HepG2 (cell line): ENCODE results near the gene ACTR6. TPM values are rescaled to one million over a fixed set of nuclear protein-coding genes. Genes with fewer than 3 reads are reported as not detected.

Experiments used
- ATAC-seq: fragments of 200-7000 bp; cut with Tn5 transposase; 3 replicates; pipeline ENCODE4 v1.9.1; 2020; ENCODE audit warnings: mild to moderate bottlenecking, moderate library complexity
- BruUV-seq: library from RNA; stranded (reverse); fragments of 400-500 nt; replicated peaks from 2 replicates; lab custom pipeline; 2021; lab: Mats Ljungman, UMichigan
- CTCF ChIA-PET: fragments of 300-600 bp; formaldehyde crosslinking; extraction: SDS; loops from one replicate; lab custom pipeline; 2021; ENCODE audit warnings: low total read pairs, inconsistent platforms, low intra/inter-chr PET ratio; lab: Yijun Ruan, JAX
- POLR2A ChIA-PET: fragments of 350-600 bp; sonication (Branson Sonifier 250); formaldehyde crosslinking; loops from one replicate; lab custom pipeline; 2020; ENCODE audit warnings: antibody characterized with exemption, inconsistent platforms; lab: Yijun Ruan, JAX
- DNase-seq: peaks from one replicate; pipeline ENCODE4 v3.0.0-alpha.2; 2015; ENCODE audit warnings: low spot score
- FAIRE-seq: peaks from 3 replicates; lab custom pipeline; 2011; peaks lifted over from hg19 to GRCh38; lab: Jason Lieb, UNC
- H2AFZ ChIP-seq: one replicate; pipeline ENCODE4 v1.6.1; 2011; ENCODE audit warnings: low read length, inconsistent platforms
- H3K27ac ChIP-seq: fragments of 300-600 bp; 3 replicates; pipeline ENCODE4 v1.8.0; 2011; ENCODE audit warnings: mixed run types, mild to moderate bottlenecking, mixed read lengths, low read length, inconsistent platforms; ENCODE audit not compliant: insufficient read depth; ENCODE audit errors: extremely low read length
- H3K27me3 ChIP-seq, 2 experiments: fragments of 200-600 bp in 1 of 2; 2 replicates in 1 of 2; 3 replicates in 1 of 2; pipeline versions ENCODE4 v1.6.0 to v1.8.0; 2011; ENCODE audit warnings: low read length in 2 of 2, mild to moderate bottlenecking in 2 of 2, moderate library complexity in 2 of 2, inconsistent platforms in 1 of 2; ENCODE audit not compliant: insufficient read depth in 2 of 2, control insufficient read depth in 1 of 2
- H3K36me3 ChIP-seq, 2 experiments: fragments of 200-600 bp in 1 of 2; replicated peaks in 1 of 2; 2 replicates in 1 of 2; 3 replicates in 1 of 2; pipeline versions ENCODE4 v1.5.1 to v1.8.0; 2011; ENCODE audit warnings: low read length in 2 of 2, inconsistent platforms in 1 of 2; ENCODE audit not compliant: insufficient read depth in 2 of 2, control insufficient read depth in 1 of 2
- H3K4me1 ChIP-seq: 2 replicates; pipeline ENCODE4 v1.5.1; 2012; ENCODE audit warnings: low read length, inconsistent platforms; ENCODE audit not compliant: insufficient read depth
- H3K4me2 ChIP-seq: 2 replicates; pipeline ENCODE4 v1.6.0; 2011; ENCODE audit warnings: low read depth, low read length, inconsistent platforms
- H3K4me3 ChIP-seq, 3 experiments: fragments of 200-600 bp in 1 of 3; sonication (generic), shearing (Covaris generic) in 1 of 3; replicated peaks in 1 of 3; 2 replicates each; pipeline ENCODE4 v1.5.1; 2011 to 2016; ENCODE audit warnings: low read length in 3 of 3, inconsistent platforms in 2 of 3, low read depth in 2 of 3, mild to moderate bottlenecking in 2 of 3, control low read depth in 1 of 3, mixed read lengths in 1 of 3; ENCODE audit not compliant: insufficient read depth in 1 of 3
- H3K79me2 ChIP-seq: one replicate; pipeline ENCODE4 v1.6.1; 2011; ENCODE audit warnings: low read length, inconsistent platforms; ENCODE audit not compliant: insufficient read depth
- H3K9ac ChIP-seq: 2 replicates; pipeline ENCODE4 v1.6.0; 2011; ENCODE audit warnings: mild to moderate bottlenecking, low read depth, low read length, inconsistent platforms; ENCODE audit not compliant: insufficient read depth
- H3K9me3 ChIP-seq: 2 replicates; pipeline ENCODE4 v1.5.1; 2012; ENCODE audit warnings: mild to moderate bottlenecking, low read length
- H4K20me1 ChIP-seq: 2 replicates; pipeline ENCODE4 v1.6.0; 2011; ENCODE audit warnings: inconsistent platforms, mild to moderate bottlenecking, low read length, moderate library complexity; ENCODE audit not compliant: insufficient read depth
- FOXM1 ChIP-seq: sonication (generic); formaldehyde crosslinking; IDR thresholded peaks from 2 replicates; pipeline ENCODE4 v1.5.0; 2020; ENCODE audit warnings: missing genetic modification reagents
- HOXA5 ChIP-seq: sonication (generic); formaldehyde crosslinking; IDR thresholded peaks from 2 replicates; pipeline ENCODE4 v1.4.0; 2020; ENCODE audit warnings: missing genetic modification reagents
- KAT8 ChIP-seq: IDR thresholded peaks from 2 replicates; pipeline ENCODE4 v1.6.1; 2016; ENCODE audit warnings: missing genetic modification reagents, missing compliant biosample characterization
- MEIS2 ChIP-seq: sonication (generic); formaldehyde crosslinking; IDR thresholded peaks from 2 replicates; pipeline ENCODE4 v1.9.0; 2021; ENCODE audit warnings: mild to moderate bottlenecking, missing genetic modification reagents
- SP1 ChIP-seq, 2 experiments: fragments of 450-650 bp in 1 of 2; sonication (generic) in 1 of 2; formaldehyde crosslinking in 1 of 2; IDR thresholded peaks; 2 replicates each; pipeline versions ENCODE4 v1.4.0 to v1.6.1; 2016 to 2020; ENCODE audit warnings: missing genetic modification reagents in 1 of 2
- TOPORS ChIP-seq: sonication (generic); formaldehyde crosslinking; IDR thresholded peaks from 2 replicates; pipeline ENCODE4 v1.8.0; 2023; ENCODE audit warnings: mild to moderate bottlenecking, missing genetic modification reagents
- ZBTB1 ChIP-seq: sonication (generic); formaldehyde crosslinking; IDR thresholded peaks from 2 replicates; pipeline ENCODE4 v1.4.0; 2020; ENCODE audit warnings: missing genetic modification reagents, borderline replicate concordance
- ZNF17 ChIP-seq: sonication (generic); formaldehyde crosslinking; IDR thresholded peaks from 2 replicates; pipeline ENCODE4 v1.5.0; 2020; ENCODE audit warnings: mild to moderate bottlenecking, missing genetic modification reagents
- ZNF430 ChIP-seq: sonication (generic); formaldehyde crosslinking; IDR thresholded peaks from 2 replicates; pipeline ENCODE4 v1.9.0; 2021; ENCODE audit warnings: mild to moderate bottlenecking, missing genetic modification reagents
- whole genome bisulfite sequencing: methylation state at CpG from one replicate; pipeline ENCODE4 v1.1.6; 2017; ENCODE audit warnings: low lambda C conversion rate; 5-methylcytosine and 5-hydroxymethylcytosine counted together
- in situ Hi-C: cut with HindIII; loops from 2 replicates; pipeline ENCODE4 v1.10.0; 2017; ENCODE audit warnings: low pct_unique_long_range_greater_than_20kb; ENCODE audit not compliant: extremely low pct_ligation_motif_present
- intact Hi-C: fragments of 100-400 bp; cut with micrococcal nuclease; formaldehyde crosslinking; loops from one replicate; pipeline ENCODE4 v1.10.0; 2022; ENCODE audit not compliant: unreplicated experiment
- polyA plus RNA-seq, 8 experiments: library from polyadenylated mRNA; depleted of rRNA in 3 of 8; stranded (reverse) in 7 of 8; unstranded in 1 of 8; fragments of >200 nt; fragmentation: Illumina TruSeq in 4 of 8; extraction: Trizol in 4 of 8; gene quantifications; 2 replicates each; pipeline versions ENCODE4 v1.2.1 to v1.2.3, GENCODE V29; 2011 to 2016; ENCODE audit warnings: low read depth in 4 of 8, missing spikeins in 1 of 8, mixed read lengths in 1 of 8; ENCODE audit not compliant: insufficient read depth in 1 of 8
- total RNA-seq, 5 experiments: library from RNA; depleted of rRNA; stranded (reverse); fragments of >200 nt; fragmentation: Illumina TruSeq; extraction: Trizol; gene quantifications; 2 replicates each; pipeline ENCODE4 v1.2.3, GENCODE V29; 2016; ENCODE audit warnings: low read depth in 1 of 5
- TF ChIP-seq, protein P1 (sequence below): sonication (generic); formaldehyde crosslinking; IDR thresholded peaks from 2 replicates; pipeline ENCODE4 v1.4.0; 2020; ENCODE audit warnings: missing genetic modification reagents, borderline replicate concordance
- TF ChIP-seq, protein P2 (sequence below): sonication (generic); formaldehyde crosslinking; IDR thresholded peaks from 2 replicates; pipeline ENCODE4 v1.8.0; 2022; ENCODE audit warnings: mild to moderate bottlenecking, missing genetic modification reagents, borderline replicate concordance
- TF ChIP-seq, protein P3 (sequence below): sonication (generic); formaldehyde crosslinking; IDR thresholded peaks from 2 replicates; pipeline ENCODE4 v1.4.0; 2020; ENCODE audit warnings: missing genetic modification reagents
- TF ChIP-seq, protein P4 (sequence below): sonication (generic); formaldehyde crosslinking; IDR thresholded peaks from 2 replicates; pipeline ENCODE4 v1.5.0; 2020; ENCODE audit warnings: mild to moderate bottlenecking, missing genetic modification reagents

Gene ACTR6
- total and polyA plus RNA-seq, 2 of the 13 experiments (the other 11 are each of a cell fraction or from before 2014, with no cell fraction given) = 12.9 to 22.4 TPM

DNA sequence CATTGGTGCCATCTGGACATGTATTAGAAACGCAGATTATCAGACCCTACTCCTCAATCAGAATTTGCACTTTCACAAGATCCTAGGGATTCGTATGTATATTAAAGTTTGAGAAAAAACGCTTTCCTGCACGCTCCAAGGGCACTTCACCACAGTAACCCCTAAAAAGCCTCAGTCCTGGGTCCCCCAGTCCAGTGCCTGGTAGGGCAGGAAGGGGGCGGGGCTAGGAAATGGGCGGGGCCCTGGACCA, 65.9 kb downstream of the ACTR6 start:
- in situ Hi-C loops (no loop called here), intact Hi-C loops (loop anchor here (5.0 kb wide), 2 partner anchors 64 to 124 kb away; partner anchors contain the start of genes ACTR6 and BLTP3B)
- DNase-seq (no peak), FAIRE-seq (no peak), ATAC-seq (peak; percentile 88)
- H3K9me3 ChIP-seq = no peaks in the 10 kb centered on the region
- no peaks in the 10 kb centered on the region; a peak in 1 of 5 replicates for H3K27me3 ChIP-seq
- ChIA-PET CTCF (no interaction called here), POLR2A (interaction anchor here (0.7 to 2.0 kb wide), 7 partner anchors 12 to 287 kb away, joined by 3 to 16 read pairs (median 4); partner anchors contain the start of gene ACTR6)
- peaks cover 34% of the 10 kb centered on the region for H3K4me1 ChIP-seq
- H3K79me2 ChIP-seq = peaks cover 41% of the 10 kb centered on the region
- peaks cover 10% of the 10 kb centered on the region; the same call in 1 of the 2 replicates for H4K20me1 ChIP-seq
- peak overlapping the region; percentile 84 for H2AFZ ChIP-seq
- 0% methylated on average over 6 of the region's 6 CpGs for WGBS
- no peaks in the 10 kb centered on the region for H3K36me3 ChIP-seq
- H3K9ac ChIP-seq = peak overlapping the region; percentile 96
- no TSS peak for BruUV-seq
- peak overlapping the region; percentile 91 for H3K27ac ChIP-seq
- peak overlapping the region; percentile 65 for H3K4me2 ChIP-seq
- H3K4me3 ChIP-seq = peak overlapping the region; percentile 91 to 93 (median 92)
- TF ChIP-seq, protein P1, sequence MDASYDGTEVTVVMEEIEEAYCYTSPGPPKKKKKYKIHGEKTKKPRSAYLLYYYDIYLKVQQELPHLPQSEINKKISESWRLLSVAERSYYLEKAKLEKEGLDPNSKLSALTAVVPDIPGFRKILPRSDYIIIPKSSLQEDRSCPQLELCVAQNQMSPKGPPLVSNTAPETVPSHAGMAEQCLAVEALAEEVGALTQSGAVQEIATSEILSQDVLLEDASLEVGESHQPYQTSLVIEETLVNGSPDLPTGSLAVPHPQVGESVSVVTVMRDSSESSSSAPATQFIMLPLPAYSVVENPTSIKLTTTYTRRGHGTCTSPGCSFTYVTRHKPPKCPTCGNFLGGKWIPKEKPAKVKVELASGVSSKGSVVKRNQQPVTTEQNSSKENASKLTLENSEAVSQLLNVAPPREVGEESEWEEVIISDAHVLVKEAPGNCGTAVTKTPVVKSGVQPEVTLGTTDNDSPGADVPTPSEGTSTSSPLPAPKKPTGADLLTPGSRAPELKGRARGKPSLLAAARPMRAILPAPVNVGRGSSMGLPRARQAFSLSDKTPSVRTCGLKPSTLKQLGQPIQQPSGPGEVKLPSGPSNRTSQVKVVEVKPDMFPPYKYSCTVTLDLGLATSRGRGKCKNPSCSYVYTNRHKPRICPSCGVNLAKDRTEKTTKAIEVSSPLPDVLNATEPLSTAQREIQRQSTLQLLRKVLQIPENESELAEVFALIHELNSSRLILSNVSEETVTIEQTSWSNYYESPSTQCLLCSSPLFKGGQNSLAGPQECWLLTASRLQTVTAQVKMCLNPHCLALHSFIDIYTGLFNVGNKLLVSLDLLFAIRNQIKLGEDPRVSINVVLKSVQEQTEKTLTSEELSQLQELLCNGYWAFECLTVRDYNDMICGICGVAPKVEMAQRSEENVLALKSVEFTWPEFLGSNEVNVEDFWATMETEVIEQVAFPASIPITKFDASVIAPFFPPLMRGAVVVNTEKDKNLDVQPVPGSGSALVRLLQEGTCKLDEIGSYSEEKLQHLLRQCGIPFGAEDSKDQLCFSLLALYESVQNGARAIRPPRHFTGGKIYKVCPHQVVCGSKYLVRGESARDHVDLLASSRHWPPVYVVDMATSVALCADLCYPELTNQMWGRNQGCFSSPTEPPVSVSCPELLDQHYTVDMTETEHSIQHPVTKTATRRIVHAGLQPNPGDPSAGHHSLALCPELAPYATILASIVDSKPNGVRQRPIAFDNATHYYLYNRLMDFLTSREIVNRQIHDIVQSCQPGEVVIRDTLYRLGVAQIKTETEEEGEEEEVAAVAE (CRISPR knock-in tag) = no peak
- TF ChIP-seq MEIS2 (CRISPR knock-in tag) (no peak), ZNF17 (no peak), ZBTB1 (no peak), KAT8 (peak; percentile 3; the same call in 1 of the 2 replicates), FOXM1 (CRISPR knock-in tag) (no peak), SP1 (IDR thresholded peaks at IDR 0.05) (no peak), SP1 (CRISPR knock-in tag; IDR thresholded peaks at IDR 0.05) (peak; percentile 46), ZNF430 (CRISPR knock-in tag) (0 out of 2 replicates have a peak, but pooled peaks have one; percentile 5), HOXA5 (CRISPR knock-in tag) (0 out of 2 replicates have a peak, but pooled peaks have one; percentile 9), TOPORS (CRISPR knock-in tag) (no peak)
- TF ChIP-seq, protein P2, sequence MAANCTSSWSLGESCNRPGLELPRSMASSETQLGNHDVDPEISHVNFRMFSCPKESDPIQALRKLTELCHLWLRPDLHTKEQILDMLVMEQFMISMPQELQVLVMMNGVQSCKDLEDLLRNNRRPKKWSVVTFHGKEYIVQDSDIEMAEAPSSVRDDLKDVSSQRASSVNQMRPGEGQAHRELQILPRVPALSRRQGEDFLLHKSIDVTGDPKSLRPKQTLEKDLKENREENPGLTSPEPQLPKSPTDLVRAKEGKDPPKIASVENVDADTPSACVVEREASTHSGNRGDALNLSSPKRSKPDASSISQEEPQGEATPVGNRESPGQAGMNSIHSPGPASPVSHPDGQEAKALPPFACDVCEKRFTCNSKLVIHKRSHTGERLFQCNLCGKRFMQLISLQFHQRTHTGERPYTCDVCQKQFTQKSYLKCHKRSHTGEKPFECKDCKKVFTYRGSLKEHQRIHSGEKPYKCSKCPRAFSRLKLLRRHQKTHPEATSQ (CRISPR knock-in tag) = 0 out of 2 replicates have a peak, but pooled peaks have one; percentile 2
- TF ChIP-seq, protein P3, sequence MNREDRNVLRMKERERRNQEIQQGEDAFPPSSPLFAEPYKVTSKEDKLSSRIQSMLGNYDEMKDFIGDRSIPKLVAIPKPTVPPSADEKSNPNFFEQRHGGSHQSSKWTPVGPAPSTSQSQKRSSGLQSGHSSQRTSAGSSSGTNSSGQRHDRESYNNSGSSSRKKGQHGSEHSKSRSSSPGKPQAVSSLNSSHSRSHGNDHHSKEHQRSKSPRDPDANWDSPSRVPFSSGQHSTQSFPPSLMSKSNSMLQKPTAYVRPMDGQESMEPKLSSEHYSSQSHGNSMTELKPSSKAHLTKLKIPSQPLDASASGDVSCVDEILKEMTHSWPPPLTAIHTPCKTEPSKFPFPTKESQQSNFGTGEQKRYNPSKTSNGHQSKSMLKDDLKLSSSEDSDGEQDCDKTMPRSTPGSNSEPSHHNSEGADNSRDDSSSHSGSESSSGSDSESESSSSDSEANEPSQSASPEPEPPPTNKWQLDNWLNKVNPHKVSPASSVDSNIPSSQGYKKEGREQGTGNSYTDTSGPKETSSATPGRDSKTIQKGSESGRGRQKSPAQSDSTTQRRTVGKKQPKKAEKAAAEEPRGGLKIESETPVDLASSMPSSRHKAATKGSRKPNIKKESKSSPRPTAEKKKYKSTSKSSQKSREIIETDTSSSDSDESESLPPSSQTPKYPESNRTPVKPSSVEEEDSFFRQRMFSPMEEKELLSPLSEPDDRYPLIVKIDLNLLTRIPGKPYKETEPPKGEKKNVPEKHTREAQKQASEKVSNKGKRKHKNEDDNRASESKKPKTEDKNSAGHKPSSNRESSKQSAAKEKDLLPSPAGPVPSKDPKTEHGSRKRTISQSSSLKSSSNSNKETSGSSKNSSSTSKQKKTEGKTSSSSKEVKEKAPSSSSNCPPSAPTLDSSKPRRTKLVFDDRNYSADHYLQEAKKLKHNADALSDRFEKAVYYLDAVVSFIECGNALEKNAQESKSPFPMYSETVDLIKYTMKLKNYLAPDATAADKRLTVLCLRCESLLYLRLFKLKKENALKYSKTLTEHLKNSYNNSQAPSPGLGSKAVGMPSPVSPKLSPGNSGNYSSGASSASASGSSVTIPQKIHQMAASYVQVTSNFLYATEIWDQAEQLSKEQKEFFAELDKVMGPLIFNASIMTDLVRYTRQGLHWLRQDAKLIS (CRISPR knock-in tag) = no peak
- TF ChIP-seq, protein P4, sequence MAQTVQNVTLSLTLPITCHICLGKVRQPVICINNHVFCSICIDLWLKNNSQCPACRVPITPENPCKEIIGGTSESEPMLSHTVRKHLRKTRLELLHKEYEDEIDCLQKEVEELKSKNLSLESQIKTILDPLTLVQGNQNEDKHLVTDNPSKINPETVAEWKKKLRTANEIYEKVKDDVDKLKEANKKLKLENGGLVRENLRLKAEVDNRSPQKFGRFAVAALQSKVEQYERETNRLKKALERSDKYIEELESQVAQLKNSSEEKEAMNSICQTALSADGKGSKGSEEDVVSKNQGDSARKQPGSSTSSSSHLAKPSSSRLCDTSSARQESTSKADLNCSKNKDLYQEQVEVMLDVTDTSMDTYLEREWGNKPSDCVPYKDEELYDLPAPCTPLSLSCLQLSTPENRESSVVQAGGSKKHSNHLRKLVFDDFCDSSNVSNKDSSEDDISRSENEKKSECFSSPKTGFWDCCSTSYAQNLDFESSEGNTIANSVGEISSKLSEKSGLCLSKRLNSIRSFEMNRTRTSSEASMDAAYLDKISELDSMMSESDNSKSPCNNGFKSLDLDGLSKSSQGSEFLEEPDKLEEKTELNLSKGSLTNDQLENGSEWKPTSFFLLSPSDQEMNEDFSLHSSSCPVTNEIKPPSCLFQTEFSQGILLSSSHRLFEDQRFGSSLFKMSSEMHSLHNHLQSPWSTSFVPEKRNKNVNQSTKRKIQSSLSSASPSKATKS (CRISPR knock-in tag) = no peak
